Upper lobe of left lung (tissue), 6 donors: Measurements from ENCODE around the gene IL17D. TPM values are rescaled to one million over a fixed set of nuclear protein-coding genes. Genes with fewer than 3 reads are reported as not detected.

Source experiments
- ATAC-seq, 2 donors: fragments of 200-7000 bp; cut with Tn5 transposase; one replicate each; pipeline ENCODE4 v1.9.1; 2022; ENCODE audit warnings: mild to moderate bottlenecking in 2 of 2, moderate library complexity in 2 of 2; ENCODE audit not compliant: low FRiP score in 2 of 2
- DNase-seq, 2 donors: peaks; one replicate each; pipeline ENCODE4 v3.0.0-alpha.2; 2019 to 2020
- H3K27ac ChIP-seq, 4 donors: fragments of 200-600 bp; sonication (generic); one replicate each; pipeline ENCODE4 v1.5.1; 2016 to 2019
- H3K27me3 ChIP-seq, 4 donors: fragments of 200-600 bp; sonication (generic); one replicate each; pipeline ENCODE4 v1.5.1; 2017 to 2019
- H3K36me3 ChIP-seq, 4 donors: fragments of 200-600 bp; sonication (generic); one replicate each; pipeline ENCODE4 v1.5.1; 2016 to 2019
- H3K4me1 ChIP-seq, 4 donors: fragments of 200-600 bp; sonication (generic); one replicate each; pipeline ENCODE4 v1.5.1; 2018 to 2019
- H3K4me3 ChIP-seq, 4 donors: fragments of 200-600 bp; sonication (generic); one replicate each; pipeline ENCODE4 v1.5.1; 2017 to 2019; ENCODE audit warnings: mild to moderate bottlenecking in 2 of 4, moderate library complexity in 1 of 4
- H3K9me3 ChIP-seq, 4 donors: fragments of 200-600 bp; sonication (generic); one replicate each; pipeline ENCODE4 v1.5.1; 2018 to 2019
- EP300 ChIP-seq, 4 donors: sonication (generic); formaldehyde crosslinking; IDR thresholded peaks; one replicate each; pipeline ENCODE4 v1.5.1; 2017; ENCODE audit warnings: antibody characterized with exemption in 4 of 4, control low read depth in 2 of 4
- POLR2A ChIP-seq, 4 donors: fragments of 450-650 bp; IDR thresholded peaks; one replicate each; pipeline ENCODE4 v1.5.1; 2016 to 2017; ENCODE audit warnings: antibody characterized with exemption in 4 of 4, mild to moderate bottlenecking in 2 of 4
- POLR2AphosphoS5 ChIP-seq, 2 donors: sonication (generic); formaldehyde crosslinking; IDR thresholded peaks; one replicate each; pipeline ENCODE4 v1.5.1; 2017; ENCODE audit warnings: antibody characterized with exemption in 2 of 2
- WGBS, 2 donors: methylation state at CpG; one replicate each; pipeline ENCODE4 v1.1.5; 2017 to 2018; 5-methylcytosine and 5-hydroxymethylcytosine counted together
- total RNA-seq, 6 donors: library from RNA; depleted of rRNA in 4 of 6; stranded (reverse); fragments of >200 nt in 4 of 6; gene quantifications; one replicate each; pipeline versions ENCODE4 v1.1.0 to v1.2.1, GENCODE V29; 2016 to 2021
- TF ChIP-seq, protein P1 (sequence below), 6 experiments: fragments of 450-650 bp in 4 of 6; fragments of 200-600 bp in 2 of 6; sonication (generic) in 2 of 6; IDR thresholded peaks; one replicate each; pipeline ENCODE4 v1.5.1; 2016 to 2019; ENCODE audit warnings: antibody characterized with exemption in 6 of 6
- donor health status: DM: no; HTN: no; CAD: no; lungs with moderate emphysema.
- donor health status: DM: no; HTN: yes; CAD: no; lungs with severe emphysema.

The IL17D gene
- total RNA-seq, 6 donors from 2014 or later = 1.0 to 6.4 (median 2.4) TPM

DNA sequence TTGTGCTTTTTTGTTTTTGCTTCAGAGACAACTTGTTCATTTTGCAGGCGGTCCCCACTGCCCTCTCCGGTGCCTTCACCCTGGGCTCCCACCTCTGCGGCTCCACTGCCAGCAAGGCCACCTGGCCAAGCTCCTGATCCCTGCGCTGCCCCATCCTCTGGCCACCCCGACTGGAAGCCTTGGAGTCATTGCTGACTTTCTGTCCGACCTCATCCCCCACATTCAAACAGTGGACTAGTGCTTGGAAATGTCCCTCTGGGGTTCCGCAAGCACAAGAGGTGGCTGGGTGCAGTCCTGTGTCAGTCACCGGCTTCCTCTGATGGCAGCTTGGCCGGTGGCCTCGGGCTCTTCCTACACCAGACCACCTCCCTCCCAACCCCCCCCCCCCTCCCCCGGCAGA is 17.0 kb downstream of the IL17D start:
- Histone ChIP-seq H3K4me1 (peaks cover 13 to 14% (median 14%) of the 10 kb centered on the region in 4 donors), H3K27ac (no peak overlapping the region), H3K36me3 (no peaks in the 10 kb centered on the region), H3K27me3 (peaks cover 0 to 10% (median 4%) of the 10 kb centered on the region in 4 donors), H3K4me3 (no peak overlapping the region), H3K9me3 (no peaks in the 10 kb centered on the region)
- WGBS, 2 donors = 82 to 94% methylated on average over 11 of the region's 11 CpGs
- no peak for ATAC-seq
- TF ChIP-seq, protein P1, sequence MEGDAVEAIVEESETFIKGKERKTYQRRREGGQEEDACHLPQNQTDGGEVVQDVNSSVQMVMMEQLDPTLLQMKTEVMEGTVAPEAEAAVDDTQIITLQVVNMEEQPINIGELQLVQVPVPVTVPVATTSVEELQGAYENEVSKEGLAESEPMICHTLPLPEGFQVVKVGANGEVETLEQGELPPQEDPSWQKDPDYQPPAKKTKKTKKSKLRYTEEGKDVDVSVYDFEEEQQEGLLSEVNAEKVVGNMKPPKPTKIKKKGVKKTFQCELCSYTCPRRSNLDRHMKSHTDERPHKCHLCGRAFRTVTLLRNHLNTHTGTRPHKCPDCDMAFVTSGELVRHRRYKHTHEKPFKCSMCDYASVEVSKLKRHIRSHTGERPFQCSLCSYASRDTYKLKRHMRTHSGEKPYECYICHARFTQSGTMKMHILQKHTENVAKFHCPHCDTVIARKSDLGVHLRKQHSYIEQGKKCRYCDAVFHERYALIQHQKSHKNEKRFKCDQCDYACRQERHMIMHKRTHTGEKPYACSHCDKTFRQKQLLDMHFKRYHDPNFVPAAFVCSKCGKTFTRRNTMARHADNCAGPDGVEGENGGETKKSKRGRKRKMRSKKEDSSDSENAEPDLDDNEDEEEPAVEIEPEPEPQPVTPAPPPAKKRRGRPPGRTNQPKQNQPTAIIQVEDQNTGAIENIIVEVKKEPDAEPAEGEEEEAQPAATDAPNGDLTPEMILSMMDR (IDR thresholded peaks at IDR 0.05) = no peak
- TF ChIP-seq POLR2A (IDR thresholded peaks at IDR 0.05) (no peak), POLR2AphosphoS5 (IDR thresholded peaks at IDR 0.05) (no peak), EP300 (IDR thresholded peaks at IDR 0.05) (no peak)
- DNase-seq = no peak

DNA sequence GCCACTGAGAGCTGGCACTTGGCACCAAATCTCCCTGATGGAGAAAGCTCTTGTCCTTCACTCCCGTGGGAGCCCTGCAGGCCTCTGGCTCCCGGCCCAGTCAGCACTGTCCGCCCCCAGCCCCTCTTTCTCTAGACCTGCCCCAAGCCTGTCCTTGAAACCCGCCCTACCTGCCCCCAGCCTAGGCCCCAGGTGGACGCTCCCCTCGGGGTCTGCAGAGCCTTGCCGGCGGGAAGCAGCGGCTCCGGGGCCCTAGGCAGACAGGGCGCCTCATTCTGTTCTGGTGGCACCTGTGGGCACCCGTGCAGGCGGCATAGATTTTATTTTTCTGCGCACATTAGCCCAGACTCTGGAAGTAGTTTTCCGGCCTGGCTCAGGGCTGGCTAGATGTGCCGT is 17.6 kb downstream of the IL17D start:
- ATAC-seq (no peak), DNase-seq (peak in 1 of 2 donors; percentile 61)
- Histone ChIP-seq H3K36me3 (no peaks in the 10 kb centered on the region), H3K27me3 (peaks cover 0 to 10% (median 4%) of the 10 kb centered on the region in 4 donors), H3K4me1 (peaks cover 13 to 14% (median 14%) of the 10 kb centered on the region in 4 donors), H3K4me3 (peak overlapping the region in 2 of 4 donors; percentile 49 to 50), H3K9me3 (no peaks in the 10 kb centered on the region), H3K27ac (no peak overlapping the region)
- no peak for TF ChIP-seq POLR2AphosphoS5 (IDR thresholded peaks at IDR 0.05)
- no peak for TF ChIP-seq EP300 (IDR thresholded peaks at IDR 0.05)
- no peak for TF ChIP-seq POLR2A (IDR thresholded peaks at IDR 0.05)
- TF ChIP-seq, protein P1 (IDR thresholded peaks at IDR 0.05) = no peak
- WGBS, 2 donors = 85 to 90% methylated on average over 14 to 16 of the region's 16 CpGs

DNA sequence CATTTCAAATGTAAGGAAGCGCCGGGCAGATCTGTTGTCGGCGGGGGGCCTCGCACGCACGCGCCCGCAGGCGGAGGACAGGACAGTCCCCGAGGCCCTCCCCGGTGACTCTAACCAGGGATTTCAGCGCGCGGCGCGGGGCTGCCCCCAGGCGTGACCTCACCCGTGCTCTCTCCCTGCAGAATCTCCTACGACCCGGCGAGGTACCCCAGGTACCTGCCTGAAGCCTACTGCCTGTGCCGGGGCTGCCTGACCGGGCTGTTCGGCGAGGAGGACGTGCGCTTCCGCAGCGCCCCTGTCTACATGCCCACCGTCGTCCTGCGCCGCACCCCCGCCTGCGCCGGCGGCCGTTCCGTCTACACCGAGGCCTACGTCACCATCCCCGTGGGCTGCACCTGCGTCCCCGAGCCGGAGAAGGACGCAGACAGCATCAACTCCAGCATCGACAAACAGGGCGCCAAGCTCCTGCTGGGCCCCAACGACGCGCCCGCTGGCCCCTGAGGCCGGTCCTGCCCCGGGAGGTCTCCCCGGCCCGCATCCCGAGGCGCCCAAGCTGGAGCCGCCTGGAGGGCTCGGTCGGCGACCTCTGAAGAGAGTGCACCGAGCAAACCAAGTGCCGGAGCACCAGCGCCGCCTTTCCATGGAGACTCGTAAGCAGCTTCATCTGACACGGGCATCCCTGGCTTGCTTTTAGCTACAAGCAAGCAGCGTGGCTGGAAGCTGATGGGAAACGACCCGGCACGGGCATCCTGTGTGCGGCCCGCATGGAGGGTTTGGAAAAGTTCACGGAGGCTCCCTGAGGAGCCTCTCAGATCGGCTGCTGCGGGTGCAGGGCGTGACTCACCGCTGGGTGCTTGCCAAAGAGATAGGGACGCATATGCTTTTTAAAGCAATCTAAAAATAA is 18.2 kb downstream of the IL17D start:
- no peak for TF ChIP-seq POLR2AphosphoS5 (IDR thresholded peaks at IDR 0.05)
- TF ChIP-seq EP300 (IDR thresholded peaks at IDR 0.05) = no peak
- no peak for TF ChIP-seq POLR2A (IDR thresholded peaks at IDR 0.05)
- TF ChIP-seq, protein P1 (IDR thresholded peaks at IDR 0.05) = peak in 1 of 6 experiments; percentile 7
- H3K36me3 ChIP-seq = no peaks in the 10 kb centered on the region
- 9 to 20% methylated on average over 17 to 38 of the region's 81 CpGs for WGBS, 2 donors
- H3K4me3 ChIP-seq = peak overlapping the region; percentile 14 to 50 (median 38)
- H3K27ac ChIP-seq = peak overlapping the region in 1 of 4 donors; percentile 8
- peaks cover 13 to 14% (median 14%) of the 10 kb centered on the region in 4 donors for H3K4me1 ChIP-seq
- ATAC-seq (peak in 1 of 2 donors; percentile 65), DNase-seq (peak; percentile 43 to 85)
- peaks cover 0 to 10% (median 4%) of the 10 kb centered on the region in 4 donors for H3K27me3 ChIP-seq
- no peaks in the 10 kb centered on the region for H3K9me3 ChIP-seq

DNA sequence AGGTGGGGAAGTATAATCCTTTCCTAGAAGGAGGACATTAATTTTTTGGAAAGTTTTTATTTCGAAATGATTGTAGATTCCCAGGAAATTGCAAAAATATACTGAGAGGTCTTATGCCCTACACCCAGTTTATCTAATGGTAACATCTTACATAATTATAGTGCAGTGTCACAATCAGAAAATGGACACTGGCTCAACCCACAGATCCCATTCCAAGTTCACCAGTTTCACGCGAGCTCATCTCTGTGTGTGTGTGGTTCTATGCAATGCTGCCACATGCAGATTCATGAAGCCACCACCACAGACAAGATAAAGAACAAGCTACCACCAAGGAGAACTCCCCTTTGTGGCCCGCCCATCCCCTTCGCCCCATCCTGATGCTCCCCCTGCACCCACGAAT is 24.4 kb downstream of the IL17D start:
- Histone ChIP-seq H3K27ac (no peak overlapping the region), H3K4me1 (no peaks in the 10 kb centered on the region)

More for the DNA sequence above, 24.4 kb downstream of the IL17D start:
- DNase-seq = no peak
- H3K27me3 ChIP-seq = no peaks in the 10 kb centered on the region
- peaks cover 0 to 12% (median 0%) of the 10 kb centered on the region in 4 donors for H3K36me3 ChIP-seq
- 55 to 97% methylated on average over 5 to 6 of the region's 6 CpGs for WGBS, 2 donors
- no peaks in the 10 kb centered on the region for H3K9me3 ChIP-seq
- H3K4me3 ChIP-seq = no peak overlapping the region
- TF ChIP-seq POLR2A (IDR thresholded peaks at IDR 0.05) = no peak
- TF ChIP-seq, protein P1 (IDR thresholded peaks at IDR 0.05) = no peak
- no peak for TF ChIP-seq EP300 (IDR thresholded peaks at IDR 0.05)
- TF ChIP-seq POLR2AphosphoS5 (IDR thresholded peaks at IDR 0.05) = no peak
- peak in 1 of 2 donors; percentile 9 for ATAC-seq
